ENCODE results near the gene ARMC5.

ARMC5 gene

DNA sequence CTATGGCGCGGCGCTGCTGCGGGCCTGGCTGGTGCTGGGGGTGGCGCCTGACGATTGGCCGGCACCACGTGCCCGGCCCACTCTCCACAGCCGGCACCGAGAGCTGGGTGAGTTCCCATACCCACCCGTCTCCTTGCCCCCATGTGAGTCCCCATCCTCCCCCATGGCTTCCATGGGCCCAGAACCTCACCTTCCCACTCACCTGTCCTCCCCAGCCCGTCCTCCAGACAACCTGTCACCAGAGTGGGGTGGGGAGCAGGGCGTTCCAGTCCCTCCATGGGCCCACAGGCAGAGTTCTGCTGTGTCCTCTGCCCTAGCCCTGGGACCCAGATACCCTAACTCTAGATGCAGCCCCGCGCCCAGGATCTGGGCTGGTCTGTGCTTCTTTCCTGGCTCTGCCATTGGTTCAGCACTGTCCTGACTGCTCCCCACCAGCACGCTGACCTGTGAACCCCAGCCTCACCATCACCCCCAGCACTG, 5.5 kb downstream of the ARMC5 start:
- DNase-seq (ENCODE audit: low read depth), result no peak
- TF ChIP-seq, protein P1, sequence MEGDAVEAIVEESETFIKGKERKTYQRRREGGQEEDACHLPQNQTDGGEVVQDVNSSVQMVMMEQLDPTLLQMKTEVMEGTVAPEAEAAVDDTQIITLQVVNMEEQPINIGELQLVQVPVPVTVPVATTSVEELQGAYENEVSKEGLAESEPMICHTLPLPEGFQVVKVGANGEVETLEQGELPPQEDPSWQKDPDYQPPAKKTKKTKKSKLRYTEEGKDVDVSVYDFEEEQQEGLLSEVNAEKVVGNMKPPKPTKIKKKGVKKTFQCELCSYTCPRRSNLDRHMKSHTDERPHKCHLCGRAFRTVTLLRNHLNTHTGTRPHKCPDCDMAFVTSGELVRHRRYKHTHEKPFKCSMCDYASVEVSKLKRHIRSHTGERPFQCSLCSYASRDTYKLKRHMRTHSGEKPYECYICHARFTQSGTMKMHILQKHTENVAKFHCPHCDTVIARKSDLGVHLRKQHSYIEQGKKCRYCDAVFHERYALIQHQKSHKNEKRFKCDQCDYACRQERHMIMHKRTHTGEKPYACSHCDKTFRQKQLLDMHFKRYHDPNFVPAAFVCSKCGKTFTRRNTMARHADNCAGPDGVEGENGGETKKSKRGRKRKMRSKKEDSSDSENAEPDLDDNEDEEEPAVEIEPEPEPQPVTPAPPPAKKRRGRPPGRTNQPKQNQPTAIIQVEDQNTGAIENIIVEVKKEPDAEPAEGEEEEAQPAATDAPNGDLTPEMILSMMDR (conservative IDR thresholded peaks at IDR 0.05; ENCODE audit: low read depth, low read length), result no peak
- no peak overlapping the region for H3K4me3 ChIP-seq (ENCODE audit: low read depth, low read length)

DNA sequence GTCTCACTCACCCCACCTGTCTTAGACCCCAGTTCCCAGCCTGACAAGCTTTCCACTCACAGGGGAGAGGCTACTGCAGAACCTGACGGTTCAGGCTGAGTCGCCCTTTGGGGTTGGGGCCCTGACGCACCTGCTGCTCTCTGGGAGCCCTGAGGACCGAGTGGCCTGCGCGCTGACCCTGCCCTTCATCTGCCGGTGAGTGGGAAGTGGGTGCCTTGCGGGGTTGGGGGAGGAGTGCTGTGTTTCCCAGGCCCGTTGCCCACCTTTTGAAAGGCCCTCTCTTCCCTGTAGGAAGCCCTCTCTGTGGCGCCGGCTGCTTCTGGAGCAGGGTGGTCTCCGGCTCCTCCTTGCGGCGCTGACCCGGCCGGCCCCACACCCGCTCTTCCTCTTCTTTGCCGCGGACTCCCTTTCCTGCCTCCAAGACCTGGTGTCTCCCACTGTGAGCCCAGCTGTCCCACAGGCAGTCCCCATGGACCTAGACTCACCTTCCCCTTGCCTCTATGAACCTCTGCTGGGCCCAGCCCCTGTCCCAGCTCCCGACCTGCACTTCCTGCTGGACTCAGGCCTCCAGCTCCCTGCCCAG, 6.6 kb downstream of the ARMC5 start:
- TF ChIP-seq, protein P1 (conservative IDR thresholded peaks at IDR 0.05; ENCODE audit: low read depth, low read length), result no peak
- no peak overlapping the region for H3K4me3 ChIP-seq (ENCODE audit: low read depth, low read length)
- DNase-seq (ENCODE audit: low read depth), result no peak

DNA sequence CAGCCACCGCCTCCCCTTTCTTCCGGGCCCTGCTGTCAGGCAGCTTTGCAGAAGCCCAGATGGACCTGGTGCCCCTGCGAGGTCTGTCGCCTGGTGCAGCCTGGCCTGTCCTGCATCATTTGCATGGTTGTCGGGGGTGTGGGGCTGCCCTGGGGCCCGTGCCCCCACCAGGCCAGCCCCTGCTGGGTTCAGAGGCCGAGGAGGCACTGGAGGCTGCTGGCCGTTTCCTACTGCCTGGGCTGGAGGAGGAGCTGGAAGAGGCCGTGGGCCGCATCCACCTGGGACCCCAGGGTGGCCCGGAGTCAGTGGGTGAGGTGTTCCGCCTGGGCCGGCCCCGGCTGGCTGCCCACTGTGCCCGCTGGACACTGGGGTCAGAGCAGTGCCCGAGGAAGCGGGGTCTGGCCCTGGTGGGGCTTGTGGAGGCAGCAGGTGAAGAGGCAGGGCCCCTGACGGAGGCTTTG, 7.1 kb downstream of the ARMC5 start:
- H3K4me3 ChIP-seq (ENCODE audit: low read depth, low read length), result no peak overlapping the region
- no peak for DNase-seq (ENCODE audit: low read depth)
- TF ChIP-seq, protein P1 (conservative IDR thresholded peaks at IDR 0.05; ENCODE audit: low read depth, low read length), result no peak

DNA sequence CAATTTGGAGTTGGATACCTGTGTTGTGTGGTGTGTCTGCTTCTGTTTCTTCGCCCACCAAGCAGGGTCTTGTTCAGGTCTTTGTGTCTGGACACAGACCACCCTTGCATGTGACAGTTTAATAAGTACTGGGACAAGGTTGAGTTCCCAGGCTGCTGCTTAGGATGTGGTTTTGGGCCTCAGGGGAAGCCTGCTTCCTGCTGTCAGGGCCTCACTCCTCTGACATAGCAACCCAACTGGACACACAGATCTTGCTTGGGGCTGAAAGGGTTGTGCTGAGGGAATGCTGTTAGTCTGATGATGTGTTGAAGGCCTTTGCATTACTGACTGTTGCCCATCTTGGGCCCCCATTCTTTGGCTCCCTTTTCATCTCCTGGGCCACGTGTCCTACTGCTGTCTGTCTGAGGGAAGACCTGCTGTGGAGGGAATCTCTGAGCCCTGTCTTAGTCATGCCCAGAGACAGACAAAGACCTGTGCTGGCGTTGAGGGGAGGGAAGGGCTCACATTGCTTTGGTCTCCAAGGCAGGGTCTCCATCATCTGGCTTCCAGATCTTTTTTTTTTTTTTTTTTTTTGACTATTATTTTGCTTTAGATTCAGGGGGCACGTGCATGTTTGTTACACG, 8.0 kb downstream of the ARMC5 start:
- TF ChIP-seq, protein P1 (conservative IDR thresholded peaks at IDR 0.05; ENCODE audit: low read depth, low read length), result no peak
- no peak overlapping the region for H3K4me3 ChIP-seq (ENCODE audit: low read depth, low read length)
- peak; percentile 70 for DNase-seq (ENCODE audit: low read depth)

DNA sequence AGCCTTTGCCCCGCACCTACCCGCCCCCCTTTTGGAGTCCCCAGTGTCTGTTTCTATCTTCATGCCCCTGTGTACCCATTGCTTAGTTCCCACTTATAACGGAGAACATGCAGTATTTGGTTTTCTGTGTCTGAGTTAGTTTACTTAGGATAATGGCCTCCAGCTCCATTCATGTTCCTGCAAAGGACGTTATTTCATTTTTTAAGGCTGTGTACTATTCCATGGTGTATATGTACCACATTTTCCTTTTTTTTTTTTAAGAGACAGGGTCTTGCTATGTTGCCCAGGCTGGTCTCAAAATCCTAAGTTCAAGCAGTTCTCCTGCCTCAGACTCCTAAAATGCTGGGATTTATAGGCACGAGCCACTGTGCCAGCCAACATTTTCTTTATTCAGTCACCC, 8.6 kb downstream of the ARMC5 start:
- TF ChIP-seq, protein P1 (conservative IDR thresholded peaks at IDR 0.05; ENCODE audit: low read depth, low read length), result no peak
- DNase-seq (ENCODE audit: low read depth), result no peak
- H3K4me3 ChIP-seq (ENCODE audit: low read depth, low read length), result no peak overlapping the region

DNA sequence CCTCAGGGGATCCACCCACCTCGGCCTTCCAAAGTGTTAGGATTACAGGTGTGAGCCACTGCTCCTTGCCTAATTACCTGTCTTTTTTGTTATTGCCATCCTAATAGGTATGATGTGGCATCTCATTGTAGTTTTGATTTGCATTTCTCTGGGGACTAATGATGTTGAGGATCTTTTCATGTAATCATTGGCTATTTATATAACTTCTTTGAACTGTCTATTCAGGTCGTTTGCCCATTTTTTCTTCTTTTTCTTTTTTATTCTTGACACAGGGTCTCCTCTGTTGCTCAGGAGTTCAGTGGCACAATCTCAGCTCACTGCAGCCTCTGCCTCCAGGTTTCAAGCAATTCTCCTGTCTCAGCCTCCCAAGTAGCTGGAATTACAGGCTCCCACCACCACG, 11.3 kb downstream of the ARMC5 start:
- no peak overlapping the region for H3K4me3 ChIP-seq (ENCODE audit: low read depth, low read length)
- TF ChIP-seq, protein P1 (conservative IDR thresholded peaks at IDR 0.05; ENCODE audit: low read depth, low read length), result no peak

More for the DNA sequence above, 11.3 kb downstream of the ARMC5 start:
- no peak for DNase-seq (ENCODE audit: low read depth)
